NCI-H226 (cell line): ENCODE measurements around the gene TLE3.

Experiments
- DNase-seq: peaks from one replicate; pipeline ENCODE4 v3.0.0-alpha.2; 2015

Gene TLE3

GRCh38 chr15:70098461-70099166 lies 897 bp upstream of the TLE3 start:
- no peak for DNase-seq

GRCh38 chr15:70098153-70098460 lies 390 bp upstream of the TLE3 start:
- no peak for DNase-seq

- no peak for DNase-seq
These were observed 725 bp downstream of the TLE3 start for GRCh38 chr15:70097063-70097320.

GRCh38 chr15:70096215-70097062 lies 1.3 kb downstream of the TLE3 start:
- DNase-seq = peak; percentile 51

GRCh38 chr15:70095408-70096214 lies 2.1 kb downstream of the TLE3 start:
- no peak for DNase-seq

- DNase-seq = no peak
These were observed 2.9 kb downstream of the TLE3 start for GRCh38 chr15:70094690-70095311.

- no peak for DNase-seq
These were observed 4.0 kb downstream of the TLE3 start for GRCh38 chr15:70093481-70094319.

GRCh38 chr15:70093070-70093469 lies 4.6 kb downstream of the TLE3 start:
- DNase-seq = no peak

- no peak for DNase-seq
These were observed 5.2 kb downstream of the TLE3 start for GRCh38 chr15:70092464-70093027.

GRCh38 chr15:70091726-70092463 lies 5.8 kb downstream of the TLE3 start:
- DNase-seq = no peak

- no peak for DNase-seq
These were observed 7.1 kb downstream of the TLE3 start for GRCh38 chr15:70090436-70091296.

- DNase-seq = no peak
These were observed 8.1 kb downstream of the TLE3 start for GRCh38 chr15:70089692-70089971.

GRCh38 chr15:70088887-70089691 lies 8.6 kb downstream of the TLE3 start:
- DNase-seq = no peak

- DNase-seq = no peak
These were observed 9.3 kb downstream of the TLE3 start for GRCh38 chr15:70088455-70088854.

GRCh38 chr15:70087708-70088352 lies 9.9 kb downstream of the TLE3 start:
- DNase-seq = no peak

- no peak for DNase-seq
These were observed 11.1 kb downstream of the TLE3 start for GRCh38 chr15:70086636-70087035.

GRCh38 chr15:70084461-70084860 lies 13.3 kb downstream of the TLE3 start:
- DNase-seq = no peak

- DNase-seq = no peak
These were observed 13.8 kb downstream of the TLE3 start for GRCh38 chr15:70083946-70084345.

GRCh38 chr15:70083418-70083817 lies 14.3 kb downstream of the TLE3 start:
- no peak for DNase-seq
